Thyroid gland (tissue), 4 donors: ENCODE results near the gene MAPK10.

Experiments used
- POLR2A ChIP-seq, 2 donors: fragments of 450-650 bp; IDR thresholded peaks; one replicate each; pipeline ENCODE4 v1.6.1; 2017; ENCODE audit warnings: antibody characterized with exemption in 2 of 2, mild to moderate bottlenecking in 2 of 2, moderate library complexity in 1 of 2
- TF ChIP-seq, protein P1 (sequence below), 6 experiments: fragments of 200-600 bp in 3 of 6; fragments of 450-650 bp in 3 of 6; sonication (generic) in 3 of 6; IDR thresholded peaks; one replicate each; pipeline ENCODE4 v1.5.1; 2016 to 2019; ENCODE audit warnings: antibody characterized with exemption in 6 of 6, mild to moderate bottlenecking in 2 of 6, inconsistent platforms in 1 of 6, moderate library complexity in 1 of 6

DNA sequence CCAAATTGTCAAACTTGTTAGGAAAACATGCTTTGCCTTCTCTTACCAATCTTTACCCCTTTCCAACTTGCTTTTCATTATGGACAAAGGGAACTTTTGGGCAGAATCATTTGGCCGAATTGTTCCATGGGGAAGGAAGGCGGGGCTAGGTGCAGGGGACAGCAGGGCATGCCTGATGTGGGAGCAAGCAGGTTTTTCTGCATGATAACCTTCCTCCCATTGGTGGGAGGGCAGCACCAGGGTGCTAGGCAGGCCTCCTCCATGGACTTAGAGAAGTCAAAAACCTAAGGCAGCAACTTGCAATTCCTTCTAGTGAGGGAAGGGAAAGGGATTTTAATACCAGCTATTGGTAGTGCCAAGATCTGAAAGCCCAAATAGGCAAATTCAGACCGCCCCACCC, 260.5 kb downstream of the MAPK10 start:
- TF ChIP-seq POLR2A (IDR thresholded peaks at IDR 0.05), result no peak
- TF ChIP-seq, protein P1, sequence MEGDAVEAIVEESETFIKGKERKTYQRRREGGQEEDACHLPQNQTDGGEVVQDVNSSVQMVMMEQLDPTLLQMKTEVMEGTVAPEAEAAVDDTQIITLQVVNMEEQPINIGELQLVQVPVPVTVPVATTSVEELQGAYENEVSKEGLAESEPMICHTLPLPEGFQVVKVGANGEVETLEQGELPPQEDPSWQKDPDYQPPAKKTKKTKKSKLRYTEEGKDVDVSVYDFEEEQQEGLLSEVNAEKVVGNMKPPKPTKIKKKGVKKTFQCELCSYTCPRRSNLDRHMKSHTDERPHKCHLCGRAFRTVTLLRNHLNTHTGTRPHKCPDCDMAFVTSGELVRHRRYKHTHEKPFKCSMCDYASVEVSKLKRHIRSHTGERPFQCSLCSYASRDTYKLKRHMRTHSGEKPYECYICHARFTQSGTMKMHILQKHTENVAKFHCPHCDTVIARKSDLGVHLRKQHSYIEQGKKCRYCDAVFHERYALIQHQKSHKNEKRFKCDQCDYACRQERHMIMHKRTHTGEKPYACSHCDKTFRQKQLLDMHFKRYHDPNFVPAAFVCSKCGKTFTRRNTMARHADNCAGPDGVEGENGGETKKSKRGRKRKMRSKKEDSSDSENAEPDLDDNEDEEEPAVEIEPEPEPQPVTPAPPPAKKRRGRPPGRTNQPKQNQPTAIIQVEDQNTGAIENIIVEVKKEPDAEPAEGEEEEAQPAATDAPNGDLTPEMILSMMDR (IDR thresholded peaks at IDR 0.05), result no peak
